ENCODE measurements around the gene TAT.
"Not testable (repeated sequence)": the region's sequence is repeated elsewhere in the genome, so short reads cannot be mapped to it uniquely, and the experiment has no call there.

TAT gene

DNA sequence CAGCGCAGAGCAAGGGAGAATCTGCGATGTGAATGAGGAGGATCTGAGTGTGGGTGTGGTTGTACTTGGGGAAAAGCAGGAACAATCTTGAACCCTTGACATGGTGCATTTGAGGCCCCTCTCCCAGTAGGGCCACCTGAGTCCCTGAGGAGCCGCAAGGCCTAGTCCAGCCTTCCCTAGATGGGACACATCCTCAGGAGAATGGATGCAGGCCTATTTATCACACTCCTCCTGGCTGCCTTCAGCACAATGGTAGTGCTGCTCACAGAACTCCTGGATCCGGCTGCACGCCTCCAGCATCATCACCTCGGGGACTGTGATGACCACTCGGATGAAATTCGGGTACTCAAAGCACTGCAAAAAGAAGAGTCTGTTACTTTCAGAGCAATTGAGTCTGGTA lies 9.0 kb downstream of the TAT start:
- DNase-seq (ENCODE audit: extremely low spot score) = no peak
- TF ChIP-seq, protein P1, sequence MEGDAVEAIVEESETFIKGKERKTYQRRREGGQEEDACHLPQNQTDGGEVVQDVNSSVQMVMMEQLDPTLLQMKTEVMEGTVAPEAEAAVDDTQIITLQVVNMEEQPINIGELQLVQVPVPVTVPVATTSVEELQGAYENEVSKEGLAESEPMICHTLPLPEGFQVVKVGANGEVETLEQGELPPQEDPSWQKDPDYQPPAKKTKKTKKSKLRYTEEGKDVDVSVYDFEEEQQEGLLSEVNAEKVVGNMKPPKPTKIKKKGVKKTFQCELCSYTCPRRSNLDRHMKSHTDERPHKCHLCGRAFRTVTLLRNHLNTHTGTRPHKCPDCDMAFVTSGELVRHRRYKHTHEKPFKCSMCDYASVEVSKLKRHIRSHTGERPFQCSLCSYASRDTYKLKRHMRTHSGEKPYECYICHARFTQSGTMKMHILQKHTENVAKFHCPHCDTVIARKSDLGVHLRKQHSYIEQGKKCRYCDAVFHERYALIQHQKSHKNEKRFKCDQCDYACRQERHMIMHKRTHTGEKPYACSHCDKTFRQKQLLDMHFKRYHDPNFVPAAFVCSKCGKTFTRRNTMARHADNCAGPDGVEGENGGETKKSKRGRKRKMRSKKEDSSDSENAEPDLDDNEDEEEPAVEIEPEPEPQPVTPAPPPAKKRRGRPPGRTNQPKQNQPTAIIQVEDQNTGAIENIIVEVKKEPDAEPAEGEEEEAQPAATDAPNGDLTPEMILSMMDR (IDR thresholded peaks at IDR 0.05; ENCODE audit: control extremely low read depth, extremely low read depth, low read depth, missing control alignments) = no peak
- CTCF ChIA-PET = interaction anchor here (1.4 to 6.9 kb wide), 3 partner anchors 9 to 394 kb away, joined by 4 to 111 read pairs (median 16); partner anchors contain the start of gene TAT
- POLR2A ChIA-PET = no interaction called here

GRCh38 chr16:71565812-71566700 lies 10.8 kb downstream of the TAT start:
- DNase-seq (ENCODE audit: extremely low spot score) = no peak
- CTCF ChIA-PET = interaction anchor here (0.9 to 6.9 kb wide), 18 partner anchors 8 to 411 kb away, joined by 3 to 111 read pairs (median 5); partner anchors contain the start of genes CHST4 and TAT
- POLR2A ChIA-PET = no interaction called here
- TF ChIP-seq, protein P1 (IDR thresholded peaks at IDR 0.05; ENCODE audit: control extremely low read depth, extremely low read depth, low read depth, missing control alignments) = no peak

DNA sequence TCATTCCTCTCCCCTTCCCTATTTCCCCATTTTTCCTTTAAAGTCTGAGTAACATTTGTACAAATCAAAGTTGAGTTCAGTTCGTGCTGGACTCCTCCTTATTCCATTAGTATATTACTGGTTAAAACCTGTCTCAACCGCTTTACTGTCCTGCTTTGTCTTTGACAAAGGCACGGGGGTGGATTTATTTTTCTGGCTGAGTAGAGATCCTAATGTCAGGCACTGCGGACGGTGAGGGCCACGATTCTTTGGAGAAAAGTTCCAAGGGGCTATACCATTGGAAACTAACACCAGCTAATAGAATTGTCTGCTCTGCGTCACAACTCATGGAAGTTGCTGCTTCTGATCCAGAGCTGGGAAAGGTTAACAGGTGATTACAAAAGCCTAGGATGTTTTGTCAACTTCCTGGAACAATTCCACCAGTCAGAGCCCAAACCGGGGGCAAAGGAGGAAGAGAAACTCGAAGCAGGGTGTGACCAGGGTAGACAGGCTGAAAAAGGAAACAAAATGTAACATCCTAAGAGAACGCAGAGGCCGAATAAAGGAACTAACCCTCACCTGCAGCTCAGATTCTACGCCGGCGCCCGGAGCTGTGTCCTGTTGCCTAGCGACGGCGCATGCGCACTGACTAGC lies 12.4 kb downstream of the TAT start:
- TF ChIP-seq, protein P1 (IDR thresholded peaks at IDR 0.05; ENCODE audit: control extremely low read depth, extremely low read depth, low read depth, missing control alignments) = no peak
- POLR2A ChIA-PET = no interaction called here
- CTCF ChIA-PET = interaction anchor here (0.8 to 6.9 kb wide), 17 partner anchors 10 to 397 kb away, joined by 3 to 111 read pairs (median 5); partner anchors contain the start of genes CHST4 and TAT
- DNase-seq (ENCODE audit: extremely low spot score) = no peak

DNA sequence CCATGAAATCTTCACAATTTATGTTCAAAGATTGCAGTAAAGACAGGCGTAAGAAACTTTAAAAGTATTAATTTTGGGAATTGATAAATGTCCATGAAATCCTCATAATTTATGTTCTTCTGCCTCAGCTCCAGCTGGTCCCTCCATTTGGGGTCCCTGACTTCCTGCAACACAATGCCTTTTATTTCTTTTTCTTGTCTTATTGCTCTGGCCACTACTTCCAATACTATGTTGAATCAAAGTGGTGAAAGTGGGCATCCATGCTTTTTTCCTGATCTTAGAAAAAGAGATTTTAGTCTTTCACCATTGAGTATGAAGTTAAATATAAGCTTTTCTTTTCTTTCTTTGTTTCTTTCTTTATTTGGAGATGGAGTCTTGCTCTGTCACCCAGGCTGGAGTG lies 14.3 kb downstream of the TAT start:
- ChIA-PET CTCF (interaction anchor here (1.1 to 1.6 kb wide), 4 partner anchors 23 to 151 kb away, joined by 4 to 7 read pairs (median 5); no protein-coding TSS in a partner anchor), POLR2A (no interaction called here)
- TF ChIP-seq, protein P1 (IDR thresholded peaks at IDR 0.05; ENCODE audit: control extremely low read depth, extremely low read depth, low read depth, missing control alignments) = no peak
- DNase-seq (ENCODE audit: extremely low spot score) = no peak

DNA sequence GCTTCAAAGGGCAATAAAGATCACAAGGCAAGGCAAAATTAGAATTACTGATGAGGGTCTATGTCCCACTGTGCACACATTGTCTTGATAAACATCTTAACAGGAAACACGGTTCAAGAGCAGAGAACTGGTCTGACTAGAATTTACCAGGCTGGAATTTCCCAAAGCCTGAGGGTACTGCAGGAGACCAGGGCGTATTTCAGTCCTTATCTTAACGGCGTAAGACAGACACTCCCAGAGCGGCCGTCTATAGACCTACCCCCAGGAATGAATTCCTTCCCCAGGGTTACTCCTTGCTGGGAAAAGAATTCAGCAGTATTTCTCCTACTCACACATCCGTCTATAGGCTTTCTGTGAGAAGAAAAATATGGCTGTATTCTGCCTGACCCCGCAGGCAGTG lies 15.0 kb downstream of the TAT start:
- POLR2A ChIA-PET; DNase-seq (ENCODE audit: extremely low spot score): not testable (repeated sequence)
- CTCF ChIA-PET = interaction anchor here (1.6 kb wide), 1 partner anchor 150 kb away, joined by 4 read pairs; no protein-coding TSS in a partner anchor

DNA sequence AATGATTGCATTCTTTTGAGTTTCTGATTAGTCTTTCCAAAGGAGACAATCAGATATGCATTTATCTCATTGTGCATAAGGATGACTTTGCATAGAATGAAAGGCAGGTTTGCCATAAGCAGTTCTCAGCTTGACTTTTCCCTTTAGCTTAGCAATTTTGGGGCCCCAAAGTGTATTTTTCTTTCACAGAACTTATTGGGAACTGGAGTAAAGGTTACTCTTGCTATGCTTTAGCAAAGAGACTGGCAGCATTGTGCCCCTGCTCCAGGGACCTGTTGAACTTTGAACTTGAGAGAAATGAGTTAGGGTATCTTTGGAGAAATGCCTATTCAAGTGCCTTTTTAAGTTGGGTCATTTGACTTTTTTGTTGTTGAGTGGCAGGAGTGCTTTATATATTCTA lies 17.0 kb downstream of the TAT start:
- POLR2A ChIA-PET = no interaction called here
- TF ChIP-seq, protein P1 (IDR thresholded peaks at IDR 0.05; ENCODE audit: control extremely low read depth, extremely low read depth, low read depth, missing control alignments) = no peak
- CTCF ChIA-PET = interaction anchor here (1.6 kb wide), 1 partner anchor 51 kb away, joined by 5 read pairs; no protein-coding TSS in a partner anchor
- no peak for DNase-seq (ENCODE audit: extremely low spot score)

Data from GM10248 (cell line).